Right lobe of liver (tissue), 6 donors: ENCODE measurements around the gene NOTCH1. TPM values are rescaled to one million over a fixed set of nuclear protein-coding genes. Genes with fewer than 3 reads are reported as not detected.

Source experiments
- ATAC-seq, 4 donors: fragments of 200-7000 bp; cut with Tn5 transposase; one replicate each; pipeline ENCODE4 v1.9.1; 2020; ENCODE audit warnings: mild to moderate bottlenecking in 4 of 4, moderate library complexity in 4 of 4
- DNase-seq, 3 donors: peaks; one replicate each; pipeline ENCODE4 v3.0.0-alpha.2; 2020
- H3K27ac ChIP-seq, 3 donors: fragments of 200-600 bp; one replicate each; pipeline ENCODE4 v1.8.0; 2022
- H3K27me3 ChIP-seq, 2 donors: fragments of 200-600 bp; one replicate each; pipeline ENCODE4 v1.8.0; 2022
- H3K36me3 ChIP-seq, 4 donors: fragments of 200-600 bp; sonication (generic) in 1 of 4; one replicate each; pipeline versions ENCODE4 v1.5.1 to v1.8.0; 2017 to 2022; ENCODE audit warnings: control low read depth in 1 of 4
- H3K4me1 ChIP-seq, 4 donors: fragments of 200-600 bp; sonication (generic) in 1 of 4; one replicate each; pipeline versions ENCODE4 v1.5.1 to v1.8.0; 2017 to 2022; ENCODE audit warnings: control low read depth in 1 of 4
- H3K4me3 ChIP-seq, 3 donors: fragments of 200-600 bp; one replicate each; pipeline ENCODE4 v1.8.0; 2022
- H3K9me3 ChIP-seq, 4 donors: fragments of 200-600 bp; sonication (generic) in 1 of 4; one replicate each; pipeline versions ENCODE4 v1.5.1 to v1.8.0; 2017 to 2022; ENCODE audit warnings: control low read depth in 1 of 4
- CTCF ChIP-seq, 4 donors: fragments of 200-600 bp in 3 of 4; fragments of 450-650 bp in 1 of 4; IDR thresholded peaks; one replicate each; pipeline versions ENCODE4 v1.5.1 to v1.8.0; 2016 to 2022; ENCODE audit warnings: antibody characterized with exemption in 4 of 4, mild to moderate bottlenecking in 2 of 4
- POLR2A ChIP-seq: fragments of 450-650 bp; IDR thresholded peaks from one replicate; pipeline ENCODE4 v1.6.1; 2017; ENCODE audit warnings: antibody characterized with exemption, mild to moderate bottlenecking
- WGBS: methylation state at CpG from one replicate; pipeline ENCODE4 v1.1.6; 2018; ENCODE audit warnings: low coverage, low lambda C conversion rate; ENCODE audit not compliant: insufficient coverage; ENCODE audit errors: missing lambda C conversion rate; 5-methylcytosine and 5-hydroxymethylcytosine counted together
- intact Hi-C, 2 donors: fragments of 100-400 bp; cut with DNase I; formaldehyde crosslinking; loops; one replicate each; pipeline versions ENCODE4 v1.11.2 to v1.14.1; 2022
- total RNA-seq, 6 experiments: library from RNA; depleted of rRNA in 2 of 6; stranded (reverse); fragments of >200 nt in 2 of 6; fragmentation: NEBNext Ultra II Directional in 3 of 6; extraction: Animal tissue kit (Norgen Biotek cat#: 25700) in 3 of 6; gene quantifications; one replicate each; pipeline versions ENCODE4 v1.1.0 to v1.2.4, GENCODE V29; 2016 to 2023
- donor health status: DM: no; HTN: yes; CAD: no.
- donor health status: DM: no; HTN: no; CAD: no.
- donor health status: DM: no; HTN: no; CAD: no.
- donor health status: DM: no; HTN: yes; CAD: no.
- donor health status: DM: no; HTN: yes; CAD: no.

The NOTCH1 gene
- total RNA-seq, 6 experiments from 2014 or later: 17.4 to 26.2 (median 19.3) TPM

- DNase-seq (no peak), ATAC-seq (peak in 2 of 4 donors; percentile 8 to 18)
- TF ChIP-seq POLR2A: no peak
- no peak for TF ChIP-seq CTCF (IDR thresholded peaks at IDR 0.05)
- no peak overlapping the region for H3K4me3 ChIP-seq
- WGBS: 52% methylated on average over 16 of the region's 40 CpGs
- H3K9me3 ChIP-seq: no peaks in the 10 kb centered on the region
- peaks cover 0 to 4% (median 0%) of the 10 kb centered on the region in 4 donors for H3K36me3 ChIP-seq
- intact Hi-C loops: no loop called here
- H3K27me3 ChIP-seq: no peaks in the 10 kb centered on the region
- peaks cover 0 to 33% (median 4%) of the 10 kb centered on the region in 4 donors for H3K4me1 ChIP-seq
- H3K27ac ChIP-seq: no peak overlapping the region
Measured at GRCh38 chr9:136529516-136530460, 16.1 kb downstream of the NOTCH1 start.

GRCh38 chr9:136528716-136529341 is 17.0 kb downstream of the NOTCH1 start:
- Histone ChIP-seq H3K27me3 (no peaks in the 10 kb centered on the region), H3K4me1 (peaks cover 0 to 41% (median 6%) of the 10 kb centered on the region in 4 donors), H3K27ac (no peak overlapping the region), H3K4me3 (no peak overlapping the region), H3K36me3 (no peaks in the 10 kb centered on the region), H3K9me3 (no peaks in the 10 kb centered on the region)
- ATAC-seq: no peak
- intact Hi-C loops: no loop called here
- 80% methylated on average over 1 of the region's 12 CpGs for WGBS
- no peak for TF ChIP-seq CTCF (IDR thresholded peaks at IDR 0.05)
- TF ChIP-seq POLR2A: no peak
- no peak for DNase-seq

GRCh38 chr9:136527721-136528710 is 17.8 kb downstream of the NOTCH1 start:
- Histone ChIP-seq H3K4me1 (peaks cover 0 to 45% (median 6%) of the 10 kb centered on the region in 4 donors), H3K27me3 (no peaks in the 10 kb centered on the region), H3K4me3 (no peak overlapping the region), H3K36me3 (no peaks in the 10 kb centered on the region), H3K9me3 (no peaks in the 10 kb centered on the region), H3K27ac (no peak overlapping the region)
- 56% methylated on average over 20 of the region's 34 CpGs for WGBS
- TF ChIP-seq CTCF (IDR thresholded peaks at IDR 0.05) (no peak), POLR2A (no peak)
- intact Hi-C loops: no loop called here
- DNase-seq (no peak), ATAC-seq (no peak)

- no peak overlapping the region for H3K27ac ChIP-seq
- H3K4me3 ChIP-seq: no peak overlapping the region
- H3K4me1 ChIP-seq: peaks cover 0 to 54% (median 6%) of the 10 kb centered on the region in 4 donors
- DNase-seq: no peak
- H3K36me3 ChIP-seq: no peaks in the 10 kb centered on the region
- no peaks in the 10 kb centered on the region for H3K9me3 ChIP-seq
- H3K27me3 ChIP-seq: no peaks in the 10 kb centered on the region
- no peak for TF ChIP-seq POLR2A
- TF ChIP-seq CTCF (IDR thresholded peaks at IDR 0.05): no peak
- intact Hi-C loops: no loop called here
- ATAC-seq: no peak
- WGBS: no CpG with 5 or more reads among the region's 20 CpGs
Measured at GRCh38 chr9:136527131-136527530, 18.7 kb downstream of the NOTCH1 start.
